Measurements from ENCODE around the gene LRRC4C.

LRRC4C gene

DNA sequence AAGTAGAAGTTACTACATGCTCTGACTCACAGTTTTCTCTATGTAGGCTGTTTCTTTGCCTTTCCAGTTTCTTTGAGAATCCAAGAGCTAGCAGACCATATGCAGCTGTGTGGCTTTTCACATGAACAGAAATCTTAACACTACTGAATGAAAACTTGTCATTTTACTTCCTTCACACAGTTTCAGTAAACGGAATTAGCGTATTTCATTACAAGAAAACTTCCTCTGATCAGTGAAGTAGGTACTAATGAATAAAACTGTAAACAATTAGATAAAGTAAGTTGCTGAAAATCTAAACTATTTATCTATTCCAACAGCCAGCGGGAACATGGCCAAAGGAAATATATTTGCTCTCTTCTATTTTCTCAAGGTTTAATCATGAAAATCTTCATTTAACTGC is 953.2 kb downstream of the LRRC4C start:
- no peak for DNase-seq
- in situ Hi-C loops (cut with MboI; ENCODE audit: low pct_unique_long_range_greater_than_20kb, low sequenced_read_pairs), result no loop called here

DNA sequence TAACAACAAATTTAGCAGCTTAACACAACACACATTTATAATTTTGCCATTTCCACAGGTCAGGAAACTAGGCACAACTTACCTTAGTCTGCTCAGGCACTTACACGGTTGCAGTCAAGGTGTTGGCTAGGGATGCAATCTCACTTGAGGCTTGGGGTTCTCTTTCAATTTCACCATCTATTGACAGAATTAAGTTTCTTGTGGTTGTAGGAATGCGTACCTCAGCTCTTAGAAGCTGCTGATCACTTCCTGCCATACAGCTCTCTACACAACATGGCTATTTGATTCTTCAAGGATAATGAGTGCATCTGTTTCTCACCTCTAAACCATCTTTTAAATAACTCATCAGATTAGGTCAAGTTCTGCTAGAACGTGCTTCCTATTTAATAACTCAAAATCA is 968.1 kb downstream of the LRRC4C start:
- in situ Hi-C loops (cut with MboI; ENCODE audit: low pct_unique_long_range_greater_than_20kb, low sequenced_read_pairs), result no loop called here
- DNase-seq, result no peak

DNA sequence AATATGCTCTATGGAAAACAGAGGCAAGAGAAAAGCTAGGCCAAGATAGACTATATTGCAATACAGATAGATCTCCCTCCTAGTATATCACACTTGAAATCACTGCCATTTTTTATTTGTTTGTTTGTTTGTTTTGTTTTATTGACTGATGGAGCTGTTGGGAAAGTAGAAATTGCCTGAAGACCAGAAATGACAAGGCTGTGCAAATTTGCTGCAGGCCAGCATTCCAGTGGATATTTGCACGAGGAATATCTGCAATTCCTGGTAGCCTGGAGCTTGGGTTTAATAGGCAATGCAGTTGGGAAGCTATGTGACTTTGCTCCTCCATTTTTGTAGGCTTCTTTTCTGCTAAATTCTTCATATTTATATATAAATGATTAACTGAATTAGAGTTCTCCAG is 991.7 kb downstream of the LRRC4C start:
- in situ Hi-C loops (cut with MboI; ENCODE audit: low pct_unique_long_range_greater_than_20kb, low sequenced_read_pairs), result no loop called here
- no peak for DNase-seq

DNA sequence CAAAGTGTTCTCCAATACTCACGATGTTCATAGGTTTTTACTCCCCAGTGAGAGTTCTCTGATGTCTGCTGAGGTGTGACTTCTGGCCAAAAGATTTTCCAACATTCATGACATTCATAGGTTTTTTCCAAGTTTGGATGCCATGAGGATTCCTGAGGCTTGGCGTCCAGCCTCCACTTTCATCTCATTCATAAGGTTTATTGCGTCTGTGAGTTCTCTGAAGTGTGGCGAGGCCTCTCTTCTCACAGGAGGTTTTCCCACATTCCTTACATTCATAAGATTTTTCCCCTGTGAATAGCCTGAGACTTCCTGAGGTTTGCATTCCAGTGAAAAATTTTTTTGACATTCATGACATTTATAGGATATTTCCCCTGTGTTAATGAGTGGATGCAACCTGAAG is 1014.1 kb downstream of the LRRC4C start:
- DNase-seq, result no peak
- in situ Hi-C loops (cut with MboI; ENCODE audit: low pct_unique_long_range_greater_than_20kb, low sequenced_read_pairs), result no loop called here

DNA sequence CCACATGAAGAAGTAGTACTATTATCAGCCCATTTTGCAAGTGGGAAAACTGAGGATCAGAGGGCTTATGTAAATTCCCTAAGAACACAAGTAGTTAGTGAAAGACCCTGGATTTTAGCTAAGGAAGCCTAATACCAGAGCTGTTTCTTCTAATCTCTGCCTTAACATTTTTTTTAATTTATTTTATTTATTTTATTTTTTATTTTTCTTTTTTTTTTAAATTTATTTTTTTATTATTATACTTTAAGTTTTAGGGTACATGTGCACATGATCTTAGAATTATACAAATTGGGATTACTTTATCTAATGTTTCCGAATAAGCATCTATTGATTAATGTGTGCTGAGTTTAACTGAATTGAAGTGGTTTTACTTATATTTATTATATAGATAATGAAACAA is 1015.3 kb downstream of the LRRC4C start:
- in situ Hi-C loops (cut with MboI; ENCODE audit: low pct_unique_long_range_greater_than_20kb, low sequenced_read_pairs), result no loop called here
- DNase-seq, result no peak

DNA sequence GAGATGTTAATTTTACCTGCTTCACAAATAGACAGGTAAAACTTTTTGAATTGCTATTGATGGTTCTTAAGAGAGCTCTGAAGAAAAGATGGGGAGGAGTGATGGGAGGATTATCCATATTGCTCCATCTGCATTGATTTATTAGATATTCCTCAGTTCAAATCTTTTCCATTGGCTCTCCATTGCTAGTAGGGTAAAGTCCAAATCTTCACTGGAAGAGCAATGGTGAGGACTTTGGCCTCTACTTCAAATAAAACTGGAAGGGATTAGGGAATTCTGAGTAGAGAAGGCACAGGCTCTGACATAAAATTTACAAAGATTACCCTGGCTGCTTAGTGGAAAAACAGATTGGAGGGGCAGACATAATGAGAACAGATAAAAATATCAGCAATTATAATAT is 1024.1 kb downstream of the LRRC4C start:
- no peak for DNase-seq
- in situ Hi-C loops (cut with MboI; ENCODE audit: low pct_unique_long_range_greater_than_20kb, low sequenced_read_pairs), result no loop called here

DNA sequence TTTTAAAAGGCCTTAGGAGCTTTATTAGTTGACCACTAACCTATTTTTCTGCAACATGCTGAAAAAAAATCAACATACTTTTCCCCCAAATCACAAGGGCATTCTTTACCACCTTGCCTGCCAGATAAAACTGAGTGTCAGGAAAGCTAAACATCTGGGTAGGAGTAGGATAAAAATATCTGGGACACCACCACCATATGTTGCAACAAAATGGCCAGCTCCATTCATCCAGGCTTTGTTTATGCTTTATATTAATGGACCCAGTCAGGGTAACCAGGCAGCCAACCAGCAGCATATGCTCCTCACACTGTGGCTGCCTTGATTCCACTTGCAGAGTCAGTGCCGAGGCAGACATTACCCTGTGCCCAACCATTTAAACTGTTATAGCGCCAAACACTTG is 1024.5 kb downstream of the LRRC4C start:
- DNase-seq, result no peak
- in situ Hi-C loops (cut with MboI; ENCODE audit: low pct_unique_long_range_greater_than_20kb, low sequenced_read_pairs), result no loop called here

DNA sequence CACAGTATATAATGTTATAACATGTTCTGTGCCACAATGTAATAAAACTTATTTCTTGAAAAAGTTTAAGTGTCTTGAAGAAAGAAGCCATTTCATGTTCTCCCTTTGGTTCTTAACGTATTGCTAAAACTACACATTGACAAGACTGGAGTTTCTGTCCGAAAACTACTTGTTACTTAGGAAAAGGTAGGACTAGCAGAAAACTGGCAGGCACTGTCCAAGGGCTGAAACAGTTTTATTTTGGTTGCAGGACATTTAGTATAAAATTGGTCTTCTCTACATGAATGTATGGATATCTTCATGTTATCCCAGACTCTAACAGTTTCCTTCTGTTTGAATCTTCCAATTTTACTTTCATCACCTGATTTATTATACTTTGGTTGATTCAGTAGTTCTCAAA is 1027.1 kb downstream of the LRRC4C start:
- in situ Hi-C loops (cut with MboI; ENCODE audit: low pct_unique_long_range_greater_than_20kb, low sequenced_read_pairs), result no loop called here
- no peak for DNase-seq

DNA sequence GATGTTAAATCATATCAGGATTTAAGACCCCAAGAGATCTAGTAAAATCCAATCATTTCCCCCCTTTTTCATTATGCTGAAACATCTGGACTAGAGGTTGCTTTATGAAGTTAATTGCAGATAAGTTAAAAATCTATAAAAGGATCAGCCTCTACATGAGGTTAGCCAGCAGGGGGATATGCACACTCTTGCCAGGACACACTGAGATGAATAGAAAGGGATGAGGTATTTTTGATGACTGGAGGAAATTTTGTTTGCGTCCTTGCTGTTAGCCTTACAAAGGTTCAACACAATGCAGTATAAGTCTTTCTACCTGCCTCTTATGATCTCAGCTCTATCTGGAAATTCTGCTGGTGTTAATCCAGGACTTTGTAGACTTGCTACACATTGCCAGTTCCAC is 1034.3 kb downstream of the LRRC4C start:
- in situ Hi-C loops (cut with MboI; ENCODE audit: low pct_unique_long_range_greater_than_20kb, low sequenced_read_pairs), result no loop called here

DNA sequence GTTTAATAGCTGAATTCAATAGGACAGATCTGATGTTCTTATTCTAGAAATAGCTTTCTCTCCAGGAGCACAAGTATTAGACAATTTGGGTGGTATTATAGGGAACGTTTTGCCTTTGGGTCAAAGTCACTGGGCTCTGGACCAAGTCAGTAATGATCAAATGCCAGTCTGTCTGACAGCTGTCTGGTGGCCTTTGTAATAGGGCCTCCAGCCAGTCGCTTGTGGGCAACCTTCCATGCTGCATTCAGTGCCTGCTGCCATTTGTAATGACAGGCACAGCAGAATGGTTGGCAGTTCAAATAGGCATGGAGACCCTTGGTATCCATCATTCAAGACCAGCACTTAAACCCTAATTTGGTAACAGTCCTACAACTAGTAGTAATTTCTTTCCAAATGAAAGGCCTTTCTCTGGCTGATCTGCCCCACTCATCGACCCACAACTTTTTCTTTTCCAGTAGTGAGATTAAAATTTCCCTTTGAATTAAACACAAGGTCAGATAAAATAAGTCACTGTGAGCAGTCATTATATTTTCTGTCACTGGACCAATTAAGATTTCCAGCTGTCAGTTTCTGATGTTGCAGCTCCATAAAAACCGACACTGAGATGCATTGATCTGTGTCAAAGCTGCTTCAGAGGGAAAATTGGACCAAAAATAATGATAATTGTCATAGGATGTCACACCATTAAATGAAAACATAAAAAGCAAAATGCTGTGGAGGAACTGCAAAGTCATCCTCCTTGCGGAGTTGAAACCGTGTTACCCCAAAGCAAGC is 1038.1 kb downstream of the LRRC4C start:
- in situ Hi-C loops (cut with MboI; ENCODE audit: low pct_unique_long_range_greater_than_20kb, low sequenced_read_pairs), result no loop called here
- DNase-seq, result no peak

More for the DNA sequence above, 1034.3 kb downstream of the LRRC4C start:
- DNase-seq, result no peak

DNA sequence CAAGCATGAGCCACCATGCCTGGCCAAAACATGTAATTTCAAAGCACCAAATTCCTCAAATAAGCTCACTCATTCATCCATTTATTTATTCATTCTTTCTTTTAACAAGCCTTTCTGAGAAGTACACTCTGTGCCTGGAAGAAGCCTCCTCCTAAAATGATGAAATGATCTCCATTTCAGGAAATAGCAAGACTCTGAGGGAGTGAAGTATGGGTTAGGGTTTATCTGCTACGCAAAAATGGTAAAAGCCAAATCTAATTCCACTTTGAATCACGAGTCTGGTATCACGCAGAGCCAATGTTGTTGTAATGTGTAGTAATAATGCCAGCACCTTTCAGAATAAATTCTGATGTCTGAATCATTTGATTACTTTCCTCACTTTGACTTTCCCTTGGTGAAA is 1041.8 kb downstream of the LRRC4C start:
- in situ Hi-C loops (cut with MboI; ENCODE audit: low pct_unique_long_range_greater_than_20kb, low sequenced_read_pairs), result no loop called here
- DNase-seq, result no peak

DNA sequence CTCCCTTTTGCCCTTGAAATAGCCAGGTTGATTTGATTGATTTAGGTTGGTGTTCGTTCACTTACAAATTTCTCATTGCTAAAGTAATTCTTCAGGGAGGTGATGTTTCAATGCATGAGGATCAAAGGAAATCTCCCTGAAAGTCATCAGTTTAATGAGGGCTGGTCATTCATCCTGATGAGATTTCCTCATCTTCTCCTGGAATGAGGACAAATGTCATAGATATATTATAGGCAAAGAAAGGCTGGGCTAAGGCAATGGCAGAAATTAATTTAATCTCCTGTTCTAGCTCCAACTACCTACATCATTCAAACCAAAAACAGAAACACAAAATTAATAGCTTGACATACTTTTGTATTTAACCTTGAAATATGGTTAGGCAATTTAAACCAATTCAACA is 1052.1 kb downstream of the LRRC4C start:
- in situ Hi-C loops (cut with MboI; ENCODE audit: low pct_unique_long_range_greater_than_20kb, low sequenced_read_pairs), result no loop called here

DNA sequence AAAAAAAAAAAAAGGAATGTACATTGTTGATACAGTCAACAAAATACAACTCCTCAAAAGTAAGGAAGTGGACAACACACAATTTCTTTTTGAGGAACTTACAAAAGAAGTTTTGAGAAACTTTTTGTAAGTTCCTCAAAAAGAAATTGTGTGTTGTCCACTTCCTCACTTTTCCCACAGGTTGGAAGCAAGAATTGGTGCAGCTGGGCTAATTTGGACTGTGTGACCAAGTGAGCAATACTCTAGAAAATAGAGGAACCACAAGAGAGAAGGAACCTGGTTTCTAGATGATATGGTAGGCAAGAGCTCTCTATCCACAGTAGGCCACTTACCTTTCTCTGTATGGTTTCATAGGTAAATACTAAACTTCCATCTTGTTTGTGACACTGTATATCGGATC is 1053.8 kb downstream of the LRRC4C start:
- in situ Hi-C loops (cut with MboI; ENCODE audit: low pct_unique_long_range_greater_than_20kb, low sequenced_read_pairs), result no loop called here
- DNase-seq, result peak; percentile 12

More for the DNA sequence above, 1052.1 kb downstream of the LRRC4C start:
- DNase-seq, result no peak

DNA sequence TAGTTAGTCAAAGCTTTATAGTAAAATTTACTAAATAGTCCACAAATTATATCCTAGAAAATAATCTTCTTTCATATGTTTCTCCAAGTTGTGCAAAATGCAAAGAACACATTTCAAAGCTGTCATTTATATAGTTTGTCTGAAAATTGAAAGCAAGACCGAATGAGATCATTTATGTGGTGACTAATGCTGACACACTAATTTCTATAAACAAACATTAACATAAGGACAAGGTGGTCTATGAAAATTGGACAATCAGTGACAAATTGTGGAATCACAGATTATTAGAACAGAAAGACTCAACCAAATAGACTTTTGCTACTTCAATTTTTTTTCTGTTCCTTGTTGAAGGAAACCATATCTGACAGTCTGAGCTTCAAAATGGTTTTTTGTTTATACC is 1056.1 kb downstream of the LRRC4C start:
- no peak for DNase-seq
- in situ Hi-C loops (cut with MboI; ENCODE audit: low pct_unique_long_range_greater_than_20kb, low sequenced_read_pairs), result no loop called here

DNA sequence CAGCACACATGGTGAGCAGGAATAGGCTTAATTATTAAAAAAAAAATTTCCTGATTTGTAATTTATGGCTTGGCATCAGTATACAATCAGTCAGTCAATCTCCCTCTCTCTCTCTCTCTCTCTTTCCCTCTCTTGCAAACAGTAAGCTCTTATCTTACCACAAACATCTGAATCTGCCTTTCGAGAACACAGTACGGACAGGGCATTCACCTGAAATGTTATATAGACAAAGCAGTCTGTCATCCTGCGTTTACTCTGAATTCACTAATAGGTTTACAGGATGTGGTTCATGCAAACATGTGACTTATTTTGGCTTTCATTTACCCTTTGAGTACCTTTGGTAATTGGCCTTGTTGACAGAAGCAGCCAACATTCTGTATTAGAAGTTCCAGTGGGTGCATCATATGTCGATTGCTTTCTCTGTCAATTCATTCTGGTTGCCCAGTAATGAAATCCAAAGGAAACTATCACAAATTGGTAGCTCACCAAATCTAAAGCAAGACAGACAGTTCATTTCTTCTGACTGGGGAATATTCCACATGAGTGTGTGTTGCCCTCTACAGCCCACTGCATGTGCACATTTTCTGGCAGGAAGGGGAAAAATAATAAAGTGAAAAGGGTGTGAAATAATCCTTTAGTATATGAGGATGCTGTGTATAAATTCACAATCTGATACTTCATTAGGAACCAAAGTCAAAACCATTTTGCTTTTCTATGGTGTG is 1058.2 kb downstream of the LRRC4C start:
- no peak for DNase-seq
- in situ Hi-C loops (cut with MboI; ENCODE audit: low pct_unique_long_range_greater_than_20kb, low sequenced_read_pairs), result no loop called here

DNA sequence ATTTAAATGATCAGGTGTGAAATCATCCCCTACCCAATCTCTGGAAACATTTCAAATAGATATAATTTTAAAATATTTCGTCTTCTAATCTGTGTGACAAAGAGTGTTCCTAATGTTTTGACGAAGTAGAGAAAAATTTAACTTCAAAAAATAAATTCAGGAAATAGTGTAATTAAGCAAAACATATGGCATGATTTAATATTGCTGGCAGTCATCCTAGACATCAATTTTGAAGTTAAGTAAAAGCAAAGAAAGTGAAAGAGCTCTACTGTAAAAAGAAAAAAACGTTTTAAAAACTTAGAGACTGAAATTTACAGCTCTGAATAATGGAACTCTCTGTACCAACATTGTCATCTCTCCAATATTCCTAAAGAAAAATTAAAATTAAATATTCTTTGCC is 1062.3 kb downstream of the LRRC4C start:
- in situ Hi-C loops (cut with MboI; ENCODE audit: low pct_unique_long_range_greater_than_20kb, low sequenced_read_pairs), result no loop called here
- DNase-seq, result no peak

DNA sequence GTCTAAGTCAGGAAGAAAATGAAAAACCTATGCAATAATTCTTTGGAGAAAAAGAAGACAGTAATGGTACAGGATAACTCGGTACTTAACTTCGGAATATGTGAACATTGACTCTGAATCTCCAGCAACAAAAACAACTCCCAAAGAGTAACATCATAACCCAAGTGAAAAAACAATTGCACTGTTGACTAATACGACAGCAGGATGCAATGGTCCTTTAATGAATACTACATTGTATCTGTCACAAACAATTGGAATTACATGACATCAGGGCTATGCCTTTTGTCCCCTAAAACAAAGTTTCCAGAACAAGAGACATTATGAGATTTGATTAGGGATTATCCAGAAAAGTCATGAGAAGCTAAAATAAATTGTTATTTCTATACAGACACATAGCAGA is 1065.9 kb downstream of the LRRC4C start:
- in situ Hi-C loops (cut with MboI; ENCODE audit: low pct_unique_long_range_greater_than_20kb, low sequenced_read_pairs), result no loop called here
- DNase-seq, result no peak

DNA sequence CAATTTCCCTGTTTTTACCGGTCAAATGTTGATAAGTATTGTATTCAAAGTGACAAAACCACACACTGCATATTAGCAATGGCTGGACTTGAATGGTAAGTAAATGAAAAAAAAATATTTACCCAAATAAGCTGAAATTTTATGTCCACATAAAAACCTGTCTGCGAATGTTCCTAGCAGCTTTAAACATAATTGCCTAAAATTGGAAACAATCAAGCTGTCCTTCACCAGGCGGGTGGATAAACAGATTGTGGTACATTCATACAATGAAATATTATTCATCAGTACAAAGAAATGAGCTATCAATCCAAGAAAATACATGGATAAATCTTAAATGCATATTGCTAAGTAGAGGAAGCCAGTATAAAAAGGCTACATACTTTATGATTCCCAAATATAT is 1067.8 kb downstream of the LRRC4C start:
- in situ Hi-C loops (cut with MboI; ENCODE audit: low pct_unique_long_range_greater_than_20kb, low sequenced_read_pairs), result no loop called here
- DNase-seq, result no peak

DNA sequence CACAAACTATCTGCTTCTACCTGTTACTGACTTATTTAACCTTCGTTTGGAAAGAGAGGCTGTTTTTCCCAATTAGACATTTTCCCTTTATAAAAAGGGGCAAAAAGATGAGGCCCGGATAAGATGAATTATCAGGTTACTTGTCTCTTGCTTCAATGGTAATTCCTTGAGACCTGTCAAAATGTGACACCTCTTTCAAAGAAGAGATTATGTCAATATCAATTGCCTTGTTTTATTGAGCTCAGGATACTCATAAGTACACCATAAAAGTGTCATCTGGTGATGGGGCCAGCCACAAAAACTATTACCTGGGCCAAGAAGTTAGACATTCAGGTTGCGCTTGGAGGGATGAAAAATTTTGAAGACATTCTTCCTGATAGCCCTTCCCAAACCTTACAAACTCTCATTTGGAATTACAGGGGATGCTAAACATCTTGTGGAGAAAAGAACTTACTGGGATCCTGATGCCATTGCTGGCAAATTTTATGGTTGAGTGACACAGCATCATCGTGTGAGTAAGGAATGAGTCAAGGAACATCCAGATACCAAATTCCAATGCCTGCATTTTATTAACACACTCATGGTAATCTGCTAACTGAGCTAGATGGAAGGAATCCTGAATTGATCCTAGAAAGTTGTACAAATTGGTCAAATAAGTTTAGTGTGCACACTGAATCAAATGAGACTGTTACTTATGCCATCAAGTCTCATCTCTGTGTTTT is 1071.2 kb downstream of the LRRC4C start:
- in situ Hi-C loops (cut with MboI; ENCODE audit: low pct_unique_long_range_greater_than_20kb, low sequenced_read_pairs), result no loop called here
- DNase-seq, result no peak

DNA sequence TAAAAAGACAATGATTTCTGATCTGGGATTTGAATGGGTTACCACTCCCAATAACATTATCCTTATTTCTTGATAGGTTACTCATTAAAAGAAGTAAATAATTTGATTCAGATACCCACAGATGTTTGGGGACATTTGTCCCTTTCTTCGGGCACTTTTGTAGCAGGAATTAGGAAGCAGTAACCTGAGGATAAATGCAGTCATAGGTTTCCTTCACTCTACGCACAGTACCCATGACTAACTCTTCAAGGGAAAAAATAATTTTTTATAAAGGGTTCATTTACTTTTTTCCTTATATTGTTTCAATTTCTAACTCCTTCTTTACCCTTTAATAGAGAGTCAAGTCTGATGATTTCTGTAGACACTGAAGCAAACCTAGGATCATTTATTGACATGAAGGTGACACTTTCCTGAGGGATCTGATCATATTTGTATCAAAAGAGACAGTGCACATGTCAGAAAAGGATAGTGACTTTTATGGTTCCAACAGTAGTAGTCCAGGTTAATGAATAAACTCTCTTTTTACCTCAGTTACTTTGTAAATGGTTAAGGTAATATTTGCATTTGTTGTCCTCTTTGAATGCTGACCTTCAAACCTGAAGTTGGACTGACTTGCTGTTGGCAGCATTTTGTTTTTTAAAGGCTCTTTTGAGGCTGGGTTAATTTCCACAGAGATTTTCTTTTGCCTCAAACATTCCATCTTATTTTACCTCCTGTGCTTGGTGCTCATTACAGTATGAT is 1072.0 kb downstream of the LRRC4C start:
- no peak for DNase-seq
- in situ Hi-C loops (cut with MboI; ENCODE audit: low pct_unique_long_range_greater_than_20kb, low sequenced_read_pairs), result no loop called here
